Tibial nerve (tissue), 4 donors: ENCODE measurements around the gene ADK. TPM values are rescaled to one million over a fixed set of nuclear protein-coding genes. Genes with fewer than 3 reads are reported as not detected.

Experiments
- DNase-seq, 2 donors: peaks; one replicate each; pipeline ENCODE4 v3.0.0-alpha.2; 2019; ENCODE audit warnings: low spot score in 2 of 2
- H3K27ac ChIP-seq, 4 donors: fragments of 200-600 bp; sonication (generic) in 3 of 4; one replicate each; pipeline ENCODE4 v1.5.1; 2017 to 2019; ENCODE audit warnings: mild to moderate bottlenecking in 1 of 4
- H3K27me3 ChIP-seq, 2 donors: fragments of 200-600 bp; sonication (generic) in 1 of 2; one replicate each; pipeline versions ENCODE4 v1.5.1 to v1.6.0; 2017 to 2019
- H3K36me3 ChIP-seq, 3 donors: fragments of 200-600 bp; sonication (generic); one replicate each; pipeline ENCODE4 v1.5.1; 2018 to 2019
- H3K4me1 ChIP-seq, 4 donors: fragments of 200-600 bp; sonication (generic) in 3 of 4; one replicate each; pipeline ENCODE4 v1.5.1; 2017 to 2019
- H3K4me3 ChIP-seq, 4 donors: fragments of 200-600 bp; sonication (generic) in 3 of 4; one replicate each; pipeline ENCODE4 v1.5.1; 2017 to 2019; ENCODE audit warnings: mild to moderate bottlenecking in 1 of 4, moderate library complexity in 1 of 4
- H3K9me3 ChIP-seq, 4 donors: fragments of 200-600 bp; sonication (generic) in 3 of 4; one replicate each; pipeline ENCODE4 v1.5.1; 2017 to 2019
- CTCF ChIP-seq, 5 experiments: fragments of 200-600 bp in 3 of 5; fragments of 450-650 bp in 2 of 5; sonication (generic) in 3 of 5; IDR thresholded peaks; one replicate each; pipeline ENCODE4 v1.5.1; 2016 to 2019; ENCODE audit warnings: antibody characterized with exemption in 5 of 5, mild to moderate bottlenecking in 3 of 5, moderate library complexity in 2 of 5
- EP300 ChIP-seq, 2 donors: sonication (generic); formaldehyde crosslinking; IDR thresholded peaks; one replicate each; pipeline ENCODE4 v1.6.1; 2017; ENCODE audit warnings: antibody characterized with exemption in 2 of 2, mild to moderate bottlenecking in 1 of 2
- POLR2A ChIP-seq, 2 donors: fragments of 450-650 bp; IDR thresholded peaks; one replicate each; pipeline ENCODE4 v1.6.1; 2017; ENCODE audit warnings: antibody characterized with exemption in 2 of 2, mild to moderate bottlenecking in 2 of 2, moderate library complexity in 2 of 2
- WGBS, 2 donors: methylation state at CpG; one replicate each; pipeline ENCODE4 v1.1.5; 2018; 5-methylcytosine and 5-hydroxymethylcytosine counted together
- total RNA-seq, 4 donors: library from RNA; depleted of rRNA; stranded (reverse); fragments of >200 nt; gene quantifications; one replicate each; pipeline ENCODE4 v1.1.0, GENCODE V29; 2016

The ADK gene
- total RNA-seq, 4 donors from 2014 or later: 28.2 to 50.9 (median 34.0) TPM

DNA sequence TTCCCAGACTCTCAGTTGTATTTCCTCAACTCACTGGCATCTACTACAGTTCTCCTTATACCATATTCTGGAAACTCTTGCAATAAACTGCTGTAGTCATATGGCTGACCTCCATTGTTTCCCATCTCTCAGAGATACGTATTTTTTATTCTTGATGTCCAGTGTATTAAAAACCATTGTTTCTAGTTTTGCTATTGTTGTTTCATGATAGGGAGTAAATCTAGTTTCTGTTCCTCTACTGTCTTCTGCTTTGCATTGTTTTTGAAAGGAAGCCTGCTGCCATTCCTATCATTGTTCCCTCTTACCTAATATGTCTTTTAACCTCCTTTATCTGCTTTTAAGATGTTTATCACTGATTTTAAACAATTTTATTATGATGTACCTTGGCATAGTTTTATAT, 255.0 kb downstream of the ADK start:
- WGBS, 2 donors: 66 to 67% methylated on average over 1 of the region's 1 CpG
- H3K4me1 ChIP-seq: no peaks in the 10 kb centered on the region

DNA sequence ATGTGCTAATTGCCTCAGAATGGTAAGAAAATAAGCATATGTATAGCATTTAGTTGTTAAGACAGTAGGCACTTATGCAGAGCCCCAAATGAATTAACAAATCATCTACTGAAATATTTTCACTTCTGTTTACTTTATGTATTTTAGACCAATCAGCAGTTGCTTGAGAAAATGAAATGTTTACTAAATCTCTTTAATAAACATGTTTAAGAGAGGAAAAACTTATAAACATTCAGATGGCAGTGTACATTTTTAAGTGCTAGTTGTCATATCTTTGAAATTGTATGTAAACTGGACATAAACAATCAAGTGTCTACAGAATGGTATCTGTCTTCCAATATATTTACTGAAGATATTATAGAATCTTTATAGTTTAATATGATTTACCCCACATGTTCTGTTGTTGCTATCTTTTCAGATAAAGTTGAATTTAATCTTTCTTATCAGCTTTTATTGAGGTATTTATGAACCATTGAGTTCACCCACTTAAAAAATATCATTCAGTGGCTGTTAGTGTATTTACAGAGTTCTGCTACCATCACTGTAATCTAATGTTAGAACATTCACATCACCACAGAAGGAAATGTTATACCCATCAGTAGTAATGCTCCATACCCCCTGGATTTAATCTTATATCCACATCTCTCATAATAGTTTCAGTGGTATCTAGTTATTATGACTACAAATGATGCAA, 264.3 kb downstream of the ADK start:
- TF ChIP-seq EP300 (IDR thresholded peaks at IDR 0.05) (no peak), POLR2A (IDR thresholded peaks at IDR 0.05) (no peak), CTCF (IDR thresholded peaks at IDR 0.05) (no peak)
- H3K36me3 ChIP-seq: peaks cover 0 to 27% (median 0%) of the 10 kb centered on the region in 3 donors
- H3K27ac ChIP-seq: no peak overlapping the region
- DNase-seq: no peak
- peaks cover 0 to 7% (median 0%) of the 10 kb centered on the region in 4 donors for H3K9me3 ChIP-seq
- H3K27me3 ChIP-seq: no peaks in the 10 kb centered on the region
- H3K4me3 ChIP-seq: no peak overlapping the region
- H3K4me1 ChIP-seq: no peaks in the 10 kb centered on the region

More for the DNA sequence above, 255.0 kb downstream of the ADK start:
- Histone ChIP-seq H3K9me3 (peaks cover 0 to 14% (median 0%) of the 10 kb centered on the region in 4 donors), H3K27ac (no peak overlapping the region), H3K4me3 (no peak overlapping the region), H3K27me3 (no peaks in the 10 kb centered on the region), H3K36me3 (peaks cover 0 to 28% (median 0%) of the 10 kb centered on the region in 3 donors)
- TF ChIP-seq EP300 (IDR thresholded peaks at IDR 0.05) (no peak), POLR2A (IDR thresholded peaks at IDR 0.05) (no peak), CTCF (IDR thresholded peaks at IDR 0.05) (no peak)
- no peak for DNase-seq

- peaks cover 0 to 11% (median 0%) of the 10 kb centered on the region in 3 donors for H3K36me3 ChIP-seq
- H3K9me3 ChIP-seq: peaks cover 0 to 3% (median 0%) of the 10 kb centered on the region in 4 donors
- 62 to 72% methylated on average over 1 of the region's 1 CpG for WGBS, 2 donors
Observed at GRCh38 chr10:74417397-74417796, 266.4 kb downstream of the ADK start.

DNA sequence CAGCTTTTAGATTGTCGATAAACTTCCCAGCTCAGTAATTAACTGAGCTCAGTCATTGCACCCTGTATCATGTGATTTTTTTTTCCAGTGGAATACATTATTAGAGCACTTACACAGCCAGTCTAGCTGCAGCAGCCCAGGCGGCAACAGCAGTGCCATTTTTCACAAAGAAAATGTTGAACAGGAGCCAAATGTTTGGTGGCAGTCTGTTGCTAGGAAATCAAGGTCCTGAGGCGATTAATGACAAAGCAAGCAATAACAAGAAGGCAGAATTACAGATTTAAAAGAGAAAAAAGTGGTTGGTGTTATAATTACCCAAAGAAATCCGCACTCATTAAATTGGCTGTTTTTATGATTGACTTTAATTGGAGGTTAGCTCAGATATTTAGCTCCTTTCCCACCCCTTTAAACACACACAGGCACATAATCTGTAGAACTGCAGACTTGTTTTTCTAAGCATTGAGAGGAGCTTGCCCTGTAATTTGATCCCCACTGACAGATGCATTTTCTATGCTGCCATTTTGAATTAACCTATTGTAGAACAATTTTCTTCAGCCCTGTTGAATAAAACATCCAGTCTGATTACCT, 267.4 kb downstream of the ADK start:
- H3K4me3 ChIP-seq: no peak overlapping the region
- H3K27me3 ChIP-seq: no peaks in the 10 kb centered on the region
- H3K36me3 ChIP-seq: peaks cover 0 to 1% (median 0%) of the 10 kb centered on the region in 3 donors
- H3K27ac ChIP-seq: peak overlapping the region in 2 of 4 donors; percentile 53 to 61
- 38 to 44% methylated on average over 4 of the region's 4 CpGs for WGBS, 2 donors
- H3K4me1 ChIP-seq: no peaks in the 10 kb centered on the region
- DNase-seq: no peak
- no peaks in the 10 kb centered on the region for H3K9me3 ChIP-seq
- TF ChIP-seq EP300 (IDR thresholded peaks at IDR 0.05) (no peak), CTCF (IDR thresholded peaks at IDR 0.05) (no peak), POLR2A (IDR thresholded peaks at IDR 0.05) (no peak)

More at GRCh38 chr10:74417397-74417796, 266.4 kb downstream of the ADK start:
- H3K4me1 ChIP-seq: no peaks in the 10 kb centered on the region
- H3K27ac ChIP-seq: peak overlapping the region in 1 of 4 donors; percentile 61
- no peak for TF ChIP-seq CTCF (IDR thresholded peaks at IDR 0.05)
- TF ChIP-seq POLR2A (IDR thresholded peaks at IDR 0.05): no peak
- TF ChIP-seq EP300 (IDR thresholded peaks at IDR 0.05): no peak
- no peaks in the 10 kb centered on the region for H3K27me3 ChIP-seq
- H3K4me3 ChIP-seq: no peak overlapping the region
- DNase-seq: no peak

DNA sequence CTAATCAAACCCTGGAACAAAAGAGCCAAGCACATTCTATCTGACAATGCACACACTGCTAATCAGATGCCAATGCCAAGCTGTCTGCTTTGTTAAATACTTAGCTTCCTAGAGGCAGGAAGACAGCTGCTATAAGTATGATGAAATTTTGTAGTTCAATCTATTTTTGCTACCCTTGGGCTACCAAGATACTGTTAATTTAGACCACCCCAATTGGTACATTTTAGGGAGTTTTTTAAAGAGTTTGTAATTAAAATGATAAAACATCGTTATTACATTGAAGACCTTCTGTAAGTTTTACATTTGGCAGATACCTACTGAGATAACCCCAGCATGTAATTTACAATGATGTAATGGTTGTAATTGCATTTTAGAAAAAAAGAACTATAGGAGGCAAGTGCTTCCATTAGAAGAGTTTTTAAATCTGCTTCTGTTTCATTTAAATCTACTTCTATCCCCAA, 268.5 kb downstream of the ADK start:
- Histone ChIP-seq H3K27me3 (no peaks in the 10 kb centered on the region), H3K9me3 (no peaks in the 10 kb centered on the region), H3K36me3 (no peaks in the 10 kb centered on the region), H3K4me1 (no peaks in the 10 kb centered on the region), H3K4me3 (no peak overlapping the region), H3K27ac (no peak overlapping the region)
- 74 to 77% methylated on average over 1 of the region's 1 CpG for WGBS, 2 donors
- TF ChIP-seq EP300 (IDR thresholded peaks at IDR 0.05): no peak
- DNase-seq: no peak
